Stomach (tissue), 4 donors: ENCODE data around the gene SLC17A7.

ENCODE experiments used
- POLR2A ChIP-seq, 4 donors: fragments of 450-650 bp; IDR thresholded peaks; one replicate each; pipeline ENCODE4 v1.6.1; 2016; ENCODE audit warnings: antibody characterized with exemption in 4 of 4, control low read depth in 2 of 4, mild to moderate bottlenecking in 1 of 4, moderate library complexity in 1 of 4
- POLR2AphosphoS5 ChIP-seq, 3 donors: sonication (generic); formaldehyde crosslinking; IDR thresholded peaks; one replicate each; pipeline ENCODE4 v1.6.1; 2016; ENCODE audit warnings: antibody characterized with exemption in 3 of 3

DNA sequence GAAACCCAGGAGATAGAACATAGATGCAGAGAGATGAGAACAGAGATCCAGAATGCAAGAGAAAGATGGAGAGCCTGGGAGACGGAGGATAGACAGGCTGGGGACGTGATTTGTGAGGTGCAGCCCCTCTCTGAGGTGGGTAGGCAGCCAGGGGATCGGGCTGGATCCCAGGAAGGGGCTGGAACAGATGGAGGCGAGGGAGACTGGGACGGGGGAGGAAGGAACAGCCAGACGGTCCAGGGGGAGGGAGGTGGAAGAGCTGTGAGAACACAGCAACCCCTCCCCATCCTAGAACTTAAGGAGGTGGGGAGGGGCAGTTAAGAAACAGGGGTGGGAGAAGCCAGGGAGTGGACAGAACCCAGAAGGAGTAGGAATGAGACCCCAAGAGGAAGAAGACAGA is 3.1 kb downstream of the SLC17A7 start:
- TF ChIP-seq POLR2AphosphoS5 (IDR thresholded peaks at IDR 0.05) (no peak), POLR2A (IDR thresholded peaks at IDR 0.05) (no peak)
